Vagina (tissue), 2 donors: ENCODE results near the gene ABCC1.

Source experiments
- CTCF ChIP-seq, 3 experiments: fragments of 450-650 bp in 2 of 3; fragments of 200-600 bp in 1 of 3; sonication (generic) in 1 of 3; IDR thresholded peaks; one replicate each; pipeline ENCODE4 v1.5.1; 2017 to 2019; ENCODE audit warnings: antibody characterized with exemption in 3 of 3, mild to moderate bottlenecking in 2 of 3, moderate library complexity in 2 of 3
- POLR2A ChIP-seq, 2 donors: fragments of 450-650 bp; IDR thresholded peaks; one replicate each; pipeline ENCODE4 v1.6.1; 2017; ENCODE audit warnings: antibody characterized with exemption in 2 of 2, mild to moderate bottlenecking in 2 of 2, moderate library complexity in 2 of 2
- POLR2AphosphoS5 ChIP-seq, 2 donors: sonication (generic); formaldehyde crosslinking; IDR thresholded peaks; one replicate each; pipeline ENCODE4 v1.9.0; 2017; ENCODE audit warnings: antibody characterized with exemption in 2 of 2, mild to moderate bottlenecking in 2 of 2, low read depth in 1 of 2; ENCODE audit not compliant: insufficient read depth in 1 of 2

GRCh38 chr16:16116841-16117240, 167.4 kb downstream of the ABCC1 start:
- TF ChIP-seq CTCF (IDR thresholded peaks at IDR 0.05) (no peak), POLR2A (IDR thresholded peaks at IDR 0.05) (no peak), POLR2AphosphoS5 (IDR thresholded peaks at IDR 0.05; ENCODE audit: insufficient read depth in 1 of 2, low read depth in 1 of 2) (no peak)
